GM21825 (cell line): ENCODE data around the gene NUBPL.
"Not testable (repeated sequence)": the region's sequence is repeated elsewhere in the genome, so short reads cannot be mapped to it uniquely, and the experiment has no call there.

Source experiments
- ATAC-seq: cut with Tn5 transposase; IDR thresholded peaks from one replicate; pipeline ENCODE4 v1.9.1; 2021; ENCODE audit warnings: mild to moderate bottlenecking, moderate library complexity; ENCODE audit not compliant: unreplicated experiment

NUBPL gene

DNA sequence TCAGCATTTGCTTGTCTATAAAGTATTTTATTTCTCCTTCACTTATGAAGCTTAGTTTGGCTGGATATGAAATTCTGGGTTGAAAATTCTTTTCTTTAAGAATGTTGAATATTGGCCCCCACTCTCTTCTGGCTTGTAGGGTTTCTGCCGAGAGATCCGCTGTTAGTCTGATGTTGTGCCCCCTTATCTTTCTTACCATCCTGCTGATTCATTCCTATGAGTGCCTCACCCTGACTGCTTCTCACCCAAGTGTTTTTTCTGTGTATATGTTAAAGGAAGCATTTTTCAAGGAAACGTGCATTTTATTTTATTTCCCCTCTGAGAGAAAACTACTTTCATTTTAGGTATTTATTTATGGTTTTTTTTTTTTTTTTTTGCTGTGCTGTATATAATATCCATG is 236.7 kb downstream of the NUBPL start:
- not testable (repeated sequence) for ATAC-seq

DNA sequence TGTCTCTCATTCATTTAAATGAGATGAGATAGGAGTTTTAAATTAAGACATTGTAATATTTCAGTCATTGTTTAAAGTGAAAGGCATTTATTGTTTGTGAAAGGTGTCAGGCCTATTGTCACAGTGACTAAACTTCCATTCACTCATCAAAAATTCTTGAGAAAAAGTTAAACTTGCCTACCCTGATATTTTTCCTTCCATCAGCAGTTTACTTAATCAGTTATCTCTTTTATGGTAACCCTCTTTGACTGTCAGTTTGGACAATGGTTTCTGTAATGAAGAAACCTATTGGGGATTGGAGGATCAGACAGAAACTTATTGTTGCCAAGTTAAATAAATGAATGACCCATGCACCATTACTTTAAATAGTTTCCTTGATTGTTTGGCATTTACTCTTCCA is 241.6 kb downstream of the NUBPL start:
- ATAC-seq = no peak

DNA sequence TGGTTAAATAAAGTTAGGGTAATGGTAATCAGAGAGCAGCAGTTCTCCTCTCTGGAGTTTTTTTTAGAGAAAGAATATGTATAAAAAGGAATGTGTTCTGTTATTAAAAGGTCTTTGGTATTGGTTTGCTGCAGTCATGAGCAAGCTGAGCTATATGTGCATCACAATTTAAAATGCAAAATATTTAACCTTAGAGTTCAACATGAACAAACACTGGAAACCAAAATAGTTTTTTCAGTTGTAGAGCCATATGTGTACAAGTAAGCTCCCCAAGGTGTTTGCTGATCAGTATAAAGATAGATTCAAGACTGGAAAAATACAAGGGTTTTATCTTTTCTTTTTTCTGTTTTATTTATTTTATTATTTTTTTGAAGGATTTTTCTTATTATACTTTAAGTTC is 245.0 kb downstream of the NUBPL start:
- no peak for ATAC-seq

DNA sequence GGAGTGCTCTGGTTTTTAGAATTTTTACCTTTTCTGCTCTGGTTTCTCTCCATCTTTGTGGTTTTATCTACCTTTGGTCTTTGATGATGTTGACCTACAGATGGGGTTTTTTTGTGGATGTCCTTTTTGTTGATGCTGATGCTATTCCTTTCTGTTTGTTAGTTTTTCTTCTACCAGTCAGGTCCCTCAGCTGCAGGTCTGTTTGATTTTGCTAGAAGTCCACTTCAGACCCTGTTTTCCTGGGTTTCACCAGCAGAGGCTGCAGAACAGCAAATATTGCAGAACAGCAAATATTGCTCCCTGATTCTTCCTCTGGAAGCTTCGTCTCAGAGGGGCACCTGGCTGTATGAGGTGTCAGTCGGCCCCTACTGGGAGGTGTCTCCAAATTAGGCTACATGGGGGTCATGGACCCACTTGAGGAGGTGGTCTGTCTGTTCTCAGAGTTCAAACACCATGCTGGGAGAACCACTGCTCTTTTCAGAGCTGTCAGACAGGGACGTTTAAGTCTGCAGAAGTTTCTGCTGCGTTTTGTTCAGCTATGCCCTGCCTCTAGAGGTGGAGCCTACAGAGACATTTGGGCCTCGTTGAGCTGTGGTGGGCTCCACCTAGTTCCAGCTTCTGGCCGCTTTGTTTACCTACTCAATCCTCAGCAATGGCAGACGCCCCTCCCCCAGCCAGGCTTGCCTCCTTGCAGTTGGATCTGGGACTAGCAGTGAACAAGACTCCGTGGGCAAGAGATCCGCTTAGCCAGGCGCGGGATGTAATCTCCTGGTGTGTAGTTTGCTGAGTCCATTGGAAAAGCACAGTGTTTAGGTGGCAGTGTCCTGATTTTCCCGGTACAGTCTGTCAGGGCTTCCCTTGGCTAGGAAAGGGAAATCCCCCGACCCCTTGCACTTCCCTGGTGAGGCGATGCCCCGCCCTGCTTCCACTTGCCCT is 250.8 kb downstream of the NUBPL start:
- not testable (repeated sequence) for ATAC-seq

DNA sequence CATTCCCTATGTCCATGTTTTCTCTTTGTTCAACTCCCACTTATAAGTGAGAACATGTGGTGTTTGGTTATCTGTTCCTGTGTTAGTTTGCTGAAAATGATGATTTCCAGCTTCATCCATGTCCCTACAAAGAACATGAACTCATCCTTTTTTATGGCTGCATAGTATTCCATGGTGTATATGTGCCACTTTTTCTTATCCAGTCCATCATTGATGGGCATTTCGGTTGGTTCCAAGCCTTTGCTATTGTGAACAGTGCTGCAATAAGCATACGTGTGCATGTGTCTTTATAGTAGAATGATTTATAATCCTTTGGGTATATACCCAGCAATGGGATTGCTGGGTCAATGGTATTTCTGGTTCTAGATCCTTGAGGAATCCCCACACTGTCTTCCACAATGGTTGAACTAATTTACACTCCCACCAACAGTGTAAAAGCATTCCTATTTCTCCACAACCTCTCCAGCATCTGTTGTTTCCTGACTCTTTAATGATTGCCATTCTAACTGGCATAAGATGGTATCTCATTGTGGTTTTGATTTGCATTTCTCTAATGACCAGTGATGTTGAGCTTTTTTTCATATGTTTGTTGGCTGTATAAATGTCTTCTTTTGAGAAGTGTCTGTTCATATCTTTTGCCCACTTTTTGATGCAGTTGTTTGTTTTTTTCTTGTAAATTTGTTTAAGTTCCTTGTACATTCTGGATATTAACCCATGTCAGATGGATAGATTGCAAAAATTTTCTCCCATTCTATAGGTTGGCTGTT is 252.7 kb downstream of the NUBPL start:
- ATAC-seq = not testable (repeated sequence)

DNA sequence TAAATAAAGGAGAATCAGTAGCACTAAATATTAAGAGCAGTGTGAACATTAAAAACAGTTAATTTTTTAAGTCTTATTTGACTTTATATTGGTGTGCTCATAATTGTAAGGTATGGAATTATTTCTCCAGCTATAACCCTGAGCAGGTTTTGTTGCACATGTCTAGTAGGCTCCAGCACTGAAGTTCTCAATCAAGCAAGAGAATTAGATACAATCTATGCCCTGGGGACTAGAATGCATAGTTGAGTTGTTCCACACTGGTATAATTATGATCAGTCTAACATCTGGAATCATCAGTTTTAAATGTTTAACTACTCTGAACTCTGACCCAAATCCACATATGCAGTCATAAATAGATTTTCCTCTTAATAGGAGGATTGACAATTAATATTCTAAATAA is 258.1 kb downstream of the NUBPL start:
- no peak for ATAC-seq

DNA sequence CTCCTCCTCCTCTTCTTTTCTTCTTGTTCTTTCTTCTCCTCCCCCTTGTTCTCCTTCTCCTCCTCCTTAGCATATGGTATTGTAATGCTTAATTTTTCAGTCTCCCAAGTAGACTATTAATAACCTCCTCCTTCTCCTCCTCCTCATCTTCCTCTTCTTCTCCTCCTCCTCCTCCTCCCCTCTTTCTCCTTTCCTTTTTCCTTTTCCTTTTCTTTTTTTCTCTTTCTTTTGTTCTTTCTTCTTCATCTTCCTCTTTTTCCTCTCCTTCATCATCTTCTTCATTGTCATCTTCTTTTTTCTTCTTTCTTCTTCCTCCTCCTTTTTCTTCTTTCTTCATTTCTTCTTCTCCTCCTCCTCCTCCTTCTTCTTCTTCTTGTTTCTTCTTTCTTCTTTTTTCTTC is 264.3 kb downstream of the NUBPL start:
- ATAC-seq = no peak

DNA sequence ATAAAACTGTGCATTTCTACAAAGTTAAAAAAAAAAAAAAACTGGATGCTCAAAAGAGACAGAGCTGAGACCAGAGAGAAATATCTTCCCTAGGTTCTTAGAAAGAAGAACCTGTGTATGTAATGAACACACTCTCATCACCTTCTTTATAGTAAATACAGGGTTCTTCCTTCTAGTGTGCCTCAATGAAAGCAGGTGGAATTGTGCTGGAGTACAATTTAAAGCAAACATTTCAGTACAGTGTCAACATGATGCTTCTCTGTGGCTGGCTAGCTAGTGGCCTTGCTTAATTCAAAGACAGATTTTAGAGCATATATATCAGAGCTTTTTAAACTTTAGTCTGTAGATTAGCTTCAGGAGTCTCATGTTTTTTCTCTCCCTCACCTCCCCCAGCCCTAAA is 266.1 kb downstream of the NUBPL start:
- no peak for ATAC-seq

DNA sequence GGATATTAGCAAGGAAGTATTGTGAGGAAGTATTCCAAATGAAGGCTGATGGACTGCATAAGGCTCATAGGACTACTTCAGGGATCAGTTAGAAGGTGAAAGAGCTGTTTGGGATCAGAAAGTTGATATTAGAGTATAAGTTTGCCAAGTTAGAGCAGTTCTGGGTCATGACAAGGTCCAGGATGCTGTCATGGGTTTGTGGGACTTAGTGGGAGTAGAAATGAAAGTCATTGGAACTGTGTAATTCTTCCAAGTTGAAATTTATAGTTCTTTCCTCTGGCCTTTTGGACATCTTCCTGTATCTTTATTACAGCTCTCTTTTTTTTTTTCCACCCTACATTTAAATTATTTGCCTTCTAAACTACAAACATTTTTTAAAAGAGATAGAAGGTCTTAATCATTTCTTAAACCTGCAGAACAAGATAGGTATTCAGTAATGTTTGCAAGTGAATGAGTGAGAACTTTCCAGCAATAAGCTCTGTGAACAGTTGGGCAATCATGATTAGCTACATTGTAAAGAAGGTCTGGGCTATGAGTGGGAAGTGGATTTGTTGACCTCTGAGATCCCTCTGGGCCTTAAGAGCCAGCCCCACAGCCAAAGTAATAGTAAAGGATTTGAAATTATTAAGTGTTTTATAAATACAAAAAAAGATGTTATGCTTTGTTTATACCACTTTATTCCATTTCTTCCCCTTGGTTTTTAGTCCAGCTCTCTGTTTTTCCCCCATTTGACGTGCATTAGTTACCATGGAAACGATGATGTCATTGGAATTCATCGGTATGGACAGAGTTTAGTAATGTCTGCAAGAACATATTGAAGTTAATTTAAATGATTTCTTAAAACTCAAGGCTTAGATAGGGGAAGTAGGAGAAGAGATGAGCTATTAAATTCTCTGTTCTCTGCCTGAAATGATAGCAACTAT is 268.0 kb downstream of the NUBPL start:
- no peak for ATAC-seq

DNA sequence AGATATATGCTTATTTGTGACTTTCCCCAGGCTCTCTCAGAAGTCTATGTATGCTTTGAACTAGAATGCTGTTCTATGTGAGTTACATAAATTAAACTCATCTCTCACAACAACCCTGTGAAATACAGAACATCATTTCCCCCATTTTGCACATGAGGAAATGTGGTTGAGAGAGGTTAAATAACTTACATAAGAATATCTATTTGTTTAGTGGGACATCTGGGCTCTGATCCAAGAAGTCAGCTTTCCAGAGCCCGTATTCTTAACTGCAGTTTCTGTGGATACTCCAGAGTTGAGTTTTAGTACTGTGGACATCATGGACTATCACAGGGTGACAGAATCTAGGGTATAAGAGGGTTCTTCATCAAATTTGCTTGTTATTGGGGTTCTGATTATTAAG is 273.4 kb downstream of the NUBPL start:
- no peak for ATAC-seq

DNA sequence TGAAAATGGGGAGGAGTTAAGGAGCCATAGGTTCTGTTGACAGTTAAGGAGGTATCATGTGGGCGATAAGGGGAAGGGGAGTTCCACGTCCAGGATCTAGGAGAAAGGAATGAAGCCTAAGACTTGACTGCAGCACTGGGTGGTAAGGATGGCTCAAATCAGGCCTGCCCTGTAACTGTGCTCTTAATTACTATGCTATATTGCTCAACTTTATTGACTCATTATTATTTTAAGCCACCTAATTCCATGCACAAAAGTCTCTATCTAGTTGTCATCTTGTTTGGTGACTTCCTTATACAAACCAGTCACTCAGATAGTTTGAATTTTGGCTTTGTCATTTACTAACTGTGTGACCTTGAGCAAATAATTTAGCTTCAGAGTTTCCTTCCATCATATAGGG is 273.8 kb downstream of the NUBPL start:
- no peak for ATAC-seq

DNA sequence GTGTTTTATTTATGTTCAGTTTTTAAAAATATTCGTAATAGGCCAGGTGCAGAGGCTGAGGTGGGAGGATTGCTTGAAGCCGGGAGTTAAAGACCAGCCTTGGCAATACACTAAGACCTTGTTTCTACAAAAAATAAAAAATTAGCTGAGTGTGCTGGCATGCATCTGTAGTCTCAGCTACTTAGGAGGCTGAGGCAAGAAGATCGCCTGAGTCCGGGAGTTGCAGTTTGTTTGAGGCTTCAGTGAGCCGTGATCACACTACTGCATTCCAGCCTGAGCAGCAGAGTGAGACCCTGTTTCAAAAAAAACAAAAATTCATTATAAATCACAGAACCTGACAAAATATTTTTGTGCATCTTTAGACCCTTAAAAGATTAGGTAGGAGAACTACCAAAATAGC is 275.8 kb downstream of the NUBPL start:
- ATAC-seq = no peak

DNA sequence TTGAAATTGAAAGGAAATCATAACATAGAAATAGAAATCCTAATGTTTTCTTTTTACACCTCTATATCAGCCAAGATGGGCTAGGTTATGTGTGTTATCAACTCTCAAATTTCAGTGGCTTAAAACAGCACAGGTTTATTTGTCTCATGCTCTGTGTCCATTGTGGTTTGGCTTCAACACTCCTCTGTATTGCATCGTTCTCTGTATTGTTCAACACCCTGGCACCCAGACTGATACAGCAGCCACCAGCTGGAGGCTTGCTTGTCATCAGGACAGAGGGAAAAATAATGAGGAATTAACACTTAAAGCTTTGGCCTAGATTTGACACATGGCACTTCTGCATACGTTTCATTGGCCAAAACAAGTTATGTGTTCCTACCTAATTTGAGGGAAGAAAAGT is 281.7 kb downstream of the NUBPL start:
- no peak for ATAC-seq

DNA sequence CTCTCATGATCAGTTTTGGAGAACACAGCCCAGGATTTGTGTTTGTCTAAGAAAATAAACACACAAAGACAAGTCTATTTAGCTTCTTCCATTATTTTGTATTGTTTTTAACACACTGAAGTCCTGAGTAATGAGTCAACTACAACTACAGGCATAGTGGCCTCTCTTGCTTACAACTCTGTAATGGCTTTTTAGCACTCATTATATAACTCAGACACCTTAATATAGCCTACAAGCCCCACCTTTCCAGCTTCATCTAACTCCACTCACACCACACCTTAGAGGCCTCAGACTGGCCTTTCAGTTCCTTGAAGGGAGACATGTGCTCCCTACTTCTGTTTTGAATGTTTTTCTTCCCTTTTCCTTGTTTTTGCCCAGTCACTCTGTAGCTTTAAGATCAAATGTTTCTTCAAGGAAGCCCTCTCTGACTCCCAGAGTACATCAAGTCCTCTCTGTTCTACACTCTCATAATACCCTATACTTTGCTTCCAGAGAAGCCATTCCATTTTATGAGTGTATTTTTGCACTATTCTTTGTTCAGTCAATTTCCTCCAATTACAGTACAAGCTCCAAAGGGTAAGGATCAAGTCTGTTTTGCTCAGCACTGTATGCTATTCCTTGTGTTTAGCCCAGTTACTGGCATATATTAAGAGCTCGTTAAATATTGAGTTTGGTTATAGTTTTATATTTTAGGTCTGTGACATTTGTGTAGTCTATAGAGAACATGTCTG is 282.3 kb downstream of the NUBPL start:
- ATAC-seq = no peak

DNA sequence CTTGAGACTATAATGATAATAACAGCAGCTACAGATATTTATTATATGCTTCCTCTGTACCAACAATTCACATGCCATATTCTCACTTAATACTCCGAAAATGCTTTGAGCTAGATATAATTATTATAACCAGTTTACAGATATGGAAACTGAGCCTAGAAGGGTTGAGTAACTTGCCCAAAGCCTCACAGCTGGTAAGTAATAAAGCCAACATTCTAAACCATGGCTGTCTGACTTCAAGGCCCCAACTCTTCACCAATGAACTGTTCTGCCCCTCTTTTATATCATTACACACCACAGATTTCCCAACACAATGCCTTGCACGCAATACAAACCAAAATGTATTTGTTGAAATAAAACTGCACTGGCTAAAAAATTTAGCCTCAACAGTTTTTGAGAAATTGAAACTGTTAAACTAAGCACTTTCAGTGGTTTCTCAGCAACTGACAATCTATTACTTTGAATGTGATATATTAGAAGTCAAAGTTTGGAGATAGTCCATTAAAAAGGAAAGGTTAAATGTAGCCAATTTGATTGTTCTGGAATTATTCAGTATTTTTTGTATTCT is 293.4 kb downstream of the NUBPL start:
- ATAC-seq = no peak

DNA sequence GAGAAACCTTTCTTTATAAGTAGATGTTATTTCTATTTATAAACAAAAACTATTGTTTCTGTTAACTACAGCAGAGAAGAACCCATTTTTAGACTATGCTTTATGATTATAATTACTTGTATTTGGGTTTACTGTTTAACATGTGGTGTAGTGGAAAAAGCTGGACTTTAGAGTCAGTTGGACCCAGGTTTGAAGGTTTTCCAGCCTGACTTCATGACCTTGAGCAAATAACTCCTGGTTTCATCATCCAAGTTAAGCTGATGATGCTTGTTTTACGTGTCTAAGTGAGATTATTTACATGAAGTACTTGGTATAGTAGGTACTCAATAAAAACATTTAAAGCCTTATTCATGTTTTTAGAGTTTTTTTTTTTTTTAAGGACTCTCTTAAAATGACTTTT is 294.1 kb downstream of the NUBPL start:
- no peak for ATAC-seq

DNA sequence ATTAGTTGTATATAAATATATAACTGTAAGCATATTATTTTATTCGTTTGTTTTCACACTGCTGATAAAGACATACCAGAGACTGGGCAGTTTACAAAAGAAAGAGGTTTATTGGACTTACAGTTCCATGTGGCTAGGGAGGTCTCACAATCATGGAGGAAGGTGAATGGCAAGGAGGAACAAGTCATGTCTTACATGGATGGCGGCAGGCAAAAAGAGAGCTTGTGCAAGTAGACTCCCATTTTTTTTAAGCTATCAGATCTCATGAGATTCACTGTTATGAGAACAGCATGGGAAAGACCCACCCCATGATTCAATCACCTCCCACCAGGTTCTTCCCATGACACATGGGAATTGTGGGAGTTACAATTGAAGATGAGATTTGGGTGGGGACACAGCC is 294.8 kb downstream of the NUBPL start:
- not testable (repeated sequence) for ATAC-seq

DNA sequence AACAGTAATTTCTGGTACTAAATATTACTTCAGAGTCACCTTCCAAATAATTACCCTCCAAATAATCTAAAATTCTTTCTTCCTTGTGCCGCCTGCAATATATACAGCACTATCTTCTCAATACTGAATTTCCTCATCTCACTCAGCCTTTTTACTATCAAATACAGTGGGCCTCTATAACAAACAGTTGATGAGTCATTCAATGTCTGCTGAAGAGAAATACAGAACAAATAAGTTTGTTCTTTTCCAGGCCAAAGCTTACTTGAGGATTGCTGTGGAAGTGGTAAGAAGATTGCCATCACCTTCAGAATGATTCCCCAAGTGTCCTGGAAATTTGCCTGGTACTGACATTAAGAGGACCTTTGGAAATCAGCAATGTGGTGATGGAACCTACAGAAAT is 297.7 kb downstream of the NUBPL start:
- no peak for ATAC-seq

DNA sequence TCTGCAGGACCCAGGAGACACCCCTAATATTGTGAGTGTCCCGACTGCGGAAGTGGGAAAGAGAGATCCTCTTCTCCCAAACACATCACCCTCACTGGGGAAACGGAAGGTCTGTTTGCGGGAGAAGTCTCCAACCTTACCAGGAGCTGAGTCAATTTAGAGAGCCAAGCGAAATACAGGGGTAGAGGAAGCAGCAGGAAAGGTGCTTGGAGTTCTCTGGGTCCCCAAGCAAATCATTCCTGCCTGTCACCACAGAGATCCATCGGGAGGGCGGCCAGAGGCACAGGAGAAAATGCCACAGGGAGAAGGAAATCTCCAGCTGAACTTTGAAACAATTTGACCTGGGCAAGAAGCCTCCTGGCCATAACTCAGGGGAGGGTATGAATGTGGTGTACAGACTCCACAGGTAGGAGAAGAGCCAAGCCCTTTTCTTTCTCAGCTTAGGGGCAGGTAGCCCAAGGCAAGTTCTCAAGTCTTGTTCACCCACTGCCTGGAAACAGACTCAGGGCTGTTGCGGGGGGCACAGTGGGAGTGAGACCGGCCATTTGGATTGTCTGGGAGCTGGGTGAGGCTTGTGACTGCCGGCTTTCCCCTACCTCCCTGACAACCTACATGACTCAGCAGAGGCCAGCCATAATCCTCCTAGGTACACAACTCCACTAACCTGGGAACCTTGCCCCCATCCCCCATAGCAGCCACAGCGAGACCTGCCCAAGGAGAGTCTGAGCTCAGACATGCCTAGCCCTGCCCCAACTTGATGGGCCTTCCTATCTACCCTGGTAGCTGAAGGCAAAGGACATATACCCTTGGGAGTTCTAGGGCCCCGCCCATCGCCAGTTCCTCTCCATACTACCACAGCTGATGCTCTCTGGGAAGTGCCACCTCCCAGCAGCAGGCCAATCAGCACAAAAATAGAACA is 304.0 kb downstream of the NUBPL start:
- ATAC-seq = no peak
